Activated naive CD8-positive, alpha-beta T cell treated with anti-CD3 and anti-CD28 coated beads, Interleukin-2, amount 50 U/mL, for 24 hours (primary cell): ENCODE measurements around the gene C1QTNF4.
"Not testable (repeated sequence)": the region's sequence is repeated elsewhere in the genome, so short reads cannot be mapped to it uniquely, and the experiment has no call there.

Experiments
- ATAC-seq: fragments of 150-1000 bp; cut with Tn5 transposase; one replicate; pipeline ENCODE4 v1.10.0; 2021
- DNase-seq: peaks from one replicate; pipeline ENCODE4 v3.0.0; 2021
- H3K27ac Mint-ChIP-seq: one replicate; pipeline ENCODE4 v1.8.0; 2021; ENCODE audit warnings: mild to moderate bottlenecking, mixed read lengths
- H3K27me3 Mint-ChIP-seq: one replicate; pipeline ENCODE4 v1.8.0; 2021; ENCODE audit warnings: mixed read lengths
- H3K36me3 Mint-ChIP-seq: one replicate; pipeline ENCODE4 v1.8.0; 2021; ENCODE audit warnings: low read depth, mixed read lengths
- H3K4me1 Mint-ChIP-seq: one replicate; pipeline ENCODE4 v1.8.0; 2021; ENCODE audit warnings: mixed read lengths
- H3K4me3 Mint-ChIP-seq: one replicate; pipeline ENCODE4 v1.8.0; 2021; ENCODE audit warnings: mild to moderate bottlenecking, moderate library complexity, mixed read lengths
- H3K9me3 Mint-ChIP-seq: one replicate; pipeline ENCODE4 v1.8.0; 2021; ENCODE audit warnings: mixed read lengths

C1QTNF4 gene

GRCh38 chr11:47565340-47566148 lies 28.7 kb downstream of the C1QTNF4 start, which contains the start of gene PTPMT1:
TSS of gene PTPMT1 (plus strand) at chr11:47565599. CDS start at chr11:47565623, 24 bp downstream.
- peak; percentile 77 for DNase-seq
- Mint-ChIP-seq H3K9me3 (no peaks in the 10 kb centered on the region), H3K36me3 (peaks cover 14% of the 10 kb centered on the region), H3K27ac (peak within 1 kb of the TSS; percentile 84), H3K4me1 (peaks cover 31% of the 10 kb centered on the region), H3K4me3 (peak within 1 kb of the TSS; percentile 85), H3K27me3 (no peaks in the 10 kb centered on the region)
- ATAC-seq = peak; percentile 88

DNA sequence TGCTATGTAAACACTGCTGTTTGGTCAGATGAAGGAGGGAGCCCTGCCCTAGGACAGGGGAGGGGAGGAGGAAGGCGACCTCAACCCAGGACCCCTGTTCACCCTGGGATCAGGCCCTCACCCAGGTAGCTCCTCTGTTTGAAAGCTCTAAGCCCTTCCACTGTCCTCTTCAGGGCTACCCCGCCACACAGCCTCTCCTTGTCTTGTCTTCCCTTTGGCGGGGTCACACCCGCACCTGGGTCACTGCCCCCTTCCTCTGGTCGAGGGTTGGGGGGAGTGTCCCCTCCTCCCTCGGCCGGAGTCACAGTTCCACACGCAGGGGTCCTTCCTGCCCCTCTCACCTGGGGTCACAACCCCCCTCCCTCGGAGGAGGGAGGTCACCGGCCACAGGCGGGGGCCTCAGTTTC lies 29.3 kb downstream of the C1QTNF4 start:
- peak overlapping the region; percentile 85 for H3K4me3 Mint-ChIP-seq
- H3K27me3 Mint-ChIP-seq = no peaks in the 10 kb centered on the region
- no peak for DNase-seq
- peaks cover 31% of the 10 kb centered on the region for H3K4me1 Mint-ChIP-seq
- H3K9me3 Mint-ChIP-seq = no peaks in the 10 kb centered on the region
- peak overlapping the region; percentile 84 for H3K27ac Mint-ChIP-seq
- ATAC-seq = no peak
- H3K36me3 Mint-ChIP-seq = peaks cover 11% of the 10 kb centered on the region

GRCh38 chr11:47564366-47564765 lies 29.8 kb downstream of the C1QTNF4 start:
- Mint-ChIP-seq H3K27ac (peak overlapping the region; percentile 84), H3K4me3 (peak overlapping the region; percentile 85), H3K4me1 (peaks cover 31% of the 10 kb centered on the region)
- not testable (repeated sequence) for H3K27me3 Mint-ChIP-seq, H3K9me3 Mint-ChIP-seq, ATAC-seq, H3K36me3 Mint-ChIP-seq, DNase-seq

- not testable (repeated sequence) for H3K27me3 Mint-ChIP-seq, H3K36me3 Mint-ChIP-seq, ATAC-seq, H3K4me3 Mint-ChIP-seq, H3K9me3 Mint-ChIP-seq, H3K27ac Mint-ChIP-seq, DNase-seq
- peaks cover 31% of the 10 kb centered on the region for H3K4me1 Mint-ChIP-seq
Measured at GRCh38 chr11:47562393-47562792, 31.8 kb downstream of the C1QTNF4 start.

DNA sequence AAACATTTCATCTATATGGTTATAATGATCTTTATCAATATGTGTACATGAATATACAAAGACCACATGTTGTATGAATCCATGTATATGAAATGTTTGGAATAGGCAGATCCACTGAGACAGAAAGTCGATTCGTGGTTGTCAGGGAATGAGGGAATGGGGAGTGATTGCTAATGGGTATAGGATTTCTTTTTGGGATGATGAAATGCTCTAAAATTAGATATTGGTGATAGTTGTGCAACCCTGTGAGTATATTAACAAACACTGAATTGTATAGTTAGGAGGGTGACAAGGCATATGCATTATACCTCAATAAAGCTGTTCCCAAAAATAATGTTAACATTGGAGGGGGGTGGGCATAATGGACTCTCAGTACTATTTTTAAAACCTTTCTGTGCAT lies 33.8 kb downstream of the C1QTNF4 start:
- DNase-seq = no peak
- ATAC-seq = no peak
- Mint-ChIP-seq H3K4me3 (no peak overlapping the region), H3K27ac (no peak overlapping the region), H3K27me3 (no peaks in the 10 kb centered on the region), H3K36me3 (no peaks in the 10 kb centered on the region), H3K4me1 (peaks cover 19% of the 10 kb centered on the region), H3K9me3 (no peaks in the 10 kb centered on the region)

GRCh38 chr11:47558695-47559094 lies 35.5 kb downstream of the C1QTNF4 start:
- peaks cover 17% of the 10 kb centered on the region for H3K4me1 Mint-ChIP-seq
- no peak overlapping the region for H3K27ac Mint-ChIP-seq

GRCh38 chr11:47557004-47557403 lies 37.2 kb downstream of the C1QTNF4 start:
- H3K27ac Mint-ChIP-seq, H3K9me3 Mint-ChIP-seq, ATAC-seq, H3K4me3 Mint-ChIP-seq, DNase-seq, H3K36me3 Mint-ChIP-seq, H3K27me3 Mint-ChIP-seq: not testable (repeated sequence)
- peaks cover 18% of the 10 kb centered on the region for H3K4me1 Mint-ChIP-seq

More at GRCh38 chr11:47558695-47559094, 35.5 kb downstream of the C1QTNF4 start:
- Mint-ChIP-seq H3K36me3 (no peaks in the 10 kb centered on the region), H3K27me3 (no peaks in the 10 kb centered on the region), H3K4me3 (no peak overlapping the region), H3K9me3 (no peaks in the 10 kb centered on the region)
- ATAC-seq (no peak), DNase-seq (no peak)

- H3K9me3 Mint-ChIP-seq = no peaks in the 10 kb centered on the region
- ATAC-seq = peak; percentile 15
- peak overlapping the region; percentile 99 for H3K4me3 Mint-ChIP-seq
- peaks cover 27% of the 10 kb centered on the region for H3K36me3 Mint-ChIP-seq
- H3K4me1 Mint-ChIP-seq = peaks cover 47% of the 10 kb centered on the region
- peak overlapping the region; percentile 13 for H3K27ac Mint-ChIP-seq
- no peak for DNase-seq
- H3K27me3 Mint-ChIP-seq = no peaks in the 10 kb centered on the region
Measured at GRCh38 chr11:47553406-47553743, 40.8 kb downstream of the C1QTNF4 start.

GRCh38 chr11:47552566-47553405 lies 41.4 kb downstream of the C1QTNF4 start, which contains the start of gene CELF1:
TSS of gene CELF1 (minus strand) at chr11:47553132. CDS start at chr11:47499523, 53,609 bp downstream.
- peak within 1 kb of the TSS; percentile 99 for H3K4me3 Mint-ChIP-seq
- DNase-seq = peak; percentile 94
- H3K9me3 Mint-ChIP-seq = no peaks in the 10 kb centered on the region
- H3K27me3 Mint-ChIP-seq = no peaks in the 10 kb centered on the region
- H3K27ac Mint-ChIP-seq = peak within 1 kb of the TSS; percentile 96
- H3K4me1 Mint-ChIP-seq = peaks cover 53% of the 10 kb centered on the region
- ATAC-seq = peak; percentile 96
- peaks cover 31% of the 10 kb centered on the region for H3K36me3 Mint-ChIP-seq

DNA sequence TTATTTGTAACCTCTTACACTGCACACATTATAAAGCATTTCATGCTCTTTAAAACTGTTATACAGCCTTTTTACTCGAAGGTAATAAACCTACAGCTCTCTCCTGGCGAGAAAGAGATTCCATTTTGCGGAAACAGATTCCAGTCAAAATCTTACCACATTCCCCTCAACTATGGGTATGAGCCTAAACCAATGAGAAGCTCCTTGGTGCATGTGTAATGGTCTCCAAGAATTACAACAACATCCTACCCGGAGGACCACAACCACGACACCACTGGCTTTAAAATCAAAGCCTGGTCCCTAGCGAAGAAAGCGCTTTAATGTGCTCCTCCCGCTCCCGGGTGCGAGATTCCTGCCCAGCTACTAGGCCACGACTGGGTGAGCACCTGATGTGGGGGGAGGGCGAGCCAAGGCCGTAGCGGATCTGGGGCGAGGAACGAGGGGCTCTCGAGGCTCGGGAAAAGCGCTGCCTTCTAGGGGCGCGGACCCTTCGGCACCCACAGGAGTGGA lies 42.1 kb downstream of the C1QTNF4 start:
- ATAC-seq (no peak), DNase-seq (peak; percentile 37)
- Mint-ChIP-seq H3K36me3 (peaks cover 34% of the 10 kb centered on the region), H3K9me3 (no peaks in the 10 kb centered on the region), H3K4me1 (peaks cover 60% of the 10 kb centered on the region), H3K27me3 (no peaks in the 10 kb centered on the region), H3K4me3 (peak overlapping the region; percentile 99), H3K27ac (peak overlapping the region; percentile 96)

GRCh38 chr11:47551086-47551485 lies 43.1 kb downstream of the C1QTNF4 start:
- H3K4me1 Mint-ChIP-seq = peaks cover 66% of the 10 kb centered on the region
- ATAC-seq (no peak), DNase-seq (no peak)
- H3K27ac Mint-ChIP-seq = peak overlapping the region; percentile 96
- peak overlapping the region; percentile 99 for H3K4me3 Mint-ChIP-seq
- no peaks in the 10 kb centered on the region for H3K9me3 Mint-ChIP-seq
- H3K36me3 Mint-ChIP-seq = peaks cover 40% of the 10 kb centered on the region
- H3K27me3 Mint-ChIP-seq = no peaks in the 10 kb centered on the region

GRCh38 chr11:47550288-47551047 lies 43.7 kb downstream of the C1QTNF4 start:
- DNase-seq = no peak
- Mint-ChIP-seq H3K27ac (peak overlapping the region; percentile 96), H3K9me3 (no peaks in the 10 kb centered on the region), H3K27me3 (no peaks in the 10 kb centered on the region), H3K4me1 (peaks cover 68% of the 10 kb centered on the region), H3K4me3 (peak overlapping the region; percentile 99), H3K36me3 (peaks cover 40% of the 10 kb centered on the region)
- no peak for ATAC-seq

GRCh38 chr11:47546274-47546673 lies 47.9 kb downstream of the C1QTNF4 start:
- Mint-ChIP-seq H3K4me1 (peaks cover 79% of the 10 kb centered on the region), H3K36me3 (peaks cover 39% of the 10 kb centered on the region)
- not testable (repeated sequence) for ATAC-seq, H3K27ac Mint-ChIP-seq, H3K9me3 Mint-ChIP-seq, H3K27me3 Mint-ChIP-seq, DNase-seq, H3K4me3 Mint-ChIP-seq

DNA sequence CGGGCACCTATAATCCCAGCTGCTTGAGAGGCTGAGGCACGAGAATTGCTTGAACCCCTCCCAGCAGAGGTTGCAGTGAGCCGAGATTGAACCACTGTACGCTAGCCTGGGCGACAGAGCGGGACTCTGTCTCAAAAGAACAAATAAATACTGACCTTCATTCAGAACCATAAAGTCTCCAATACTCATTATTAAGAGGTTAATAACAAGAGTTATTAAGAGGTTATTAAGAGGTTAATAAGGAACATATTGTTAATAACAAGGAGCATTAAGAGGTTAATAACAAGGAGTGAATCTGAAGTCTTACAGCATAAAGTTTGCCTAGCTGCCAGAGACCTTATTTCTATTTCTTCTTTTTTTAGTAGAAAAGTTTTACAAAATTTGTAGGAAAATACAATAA lies 48.9 kb downstream of the C1QTNF4 start:
- Mint-ChIP-seq H3K4me3 (no peak overlapping the region), H3K9me3 (no peaks in the 10 kb centered on the region), H3K27ac (no peak overlapping the region), H3K36me3 (peaks cover 37% of the 10 kb centered on the region), H3K4me1 (peaks cover 79% of the 10 kb centered on the region), H3K27me3 (no peaks in the 10 kb centered on the region)
- ATAC-seq (no peak), DNase-seq (no peak)
